D721Med (cell line): ENCODE measurements around the gene TMEM150B.

Experiments used
- DNase-seq: peaks from one replicate; pipeline ENCODE4 v3.0.0; 2011; ENCODE audit warnings: low spot score; ENCODE audit not compliant: insufficient read length
- FAIRE-seq: peaks from 2 replicates; lab custom pipeline; 2011; peaks lifted over from hg19 to GRCh38; lab: Jason Lieb, UNC
- CTCF ChIP-seq: IDR thresholded peaks from 2 replicates; pipeline ENCODE4 v1.5.1; 2012; ENCODE audit warnings: mild to moderate bottlenecking, control low read depth; ENCODE audit not compliant: insufficient read depth; ENCODE audit errors: missing control alignments

Gene TMEM150B

GRCh38 chr19:55308281-55308680 is 16.9 kb downstream of the TMEM150B start:
- no peak for DNase-seq
- no peak for TF ChIP-seq CTCF
- no peak for FAIRE-seq

GRCh38 chr19:55306712-55307111 is 18.4 kb downstream of the TMEM150B start:
- no peak for TF ChIP-seq CTCF

GRCh38 chr19:55305983-55306562 is 19.1 kb downstream of the TMEM150B start:
- DNase-seq: no peak
- no peak for TF ChIP-seq CTCF
- FAIRE-seq: no peak

More at GRCh38 chr19:55306712-55307111, 18.4 kb downstream of the TMEM150B start:
- DNase-seq: no peak
- FAIRE-seq: no peak

- FAIRE-seq (no peak), DNase-seq (peak; percentile 77)
- TF ChIP-seq CTCF: no peak
Measured at GRCh38 chr19:55305491-55305890, 19.6 kb downstream of the TMEM150B start.

GRCh38 chr19:55304980-55305379 is 20.2 kb downstream of the TMEM150B start:
- FAIRE-seq: no peak
- no peak for DNase-seq
- TF ChIP-seq CTCF: no peak

- DNase-seq (peak; percentile 83), FAIRE-seq (no peak)
- TF ChIP-seq CTCF: no peak
Measured at GRCh38 chr19:55304279-55304978, 20.7 kb downstream of the TMEM150B start.

GRCh38 chr19:55303477-55303876 is 21.7 kb downstream of the TMEM150B start:
- TF ChIP-seq CTCF: no peak
- no peak for FAIRE-seq
- no peak for DNase-seq
